Left renal cortex interstitium (tissue), 4 donors: ENCODE measurements around the gene NID1. TPM values are rescaled to one million over a fixed set of nuclear protein-coding genes. Genes with fewer than 3 reads are reported as not detected.
"Not testable (repeated sequence)": the region's sequence is repeated elsewhere in the genome, so short reads cannot be mapped to it uniquely, and the experiment has no call there.

Experiments used
- DNase-seq, 4 donors: peaks; one replicate each; pipeline ENCODE4 v3.0.0-alpha.2; 2013; ENCODE audit warnings: low read depth in 4 of 4, low spot score in 2 of 4, missing footprints in 1 of 4
- polyA plus RNA-seq, 4 donors: library from polyadenylated mRNA; unstranded; fragments of 120-200 nt; gene quantifications; one replicate each; pipeline ENCODE4 v1.2.1, GENCODE V29; 2013; ENCODE audit not compliant: insufficient read length in 4 of 4

NID1 gene
- polyA plus RNA-seq, 4 donors, result 166 to 197 (median 176) TPM

- no peak for DNase-seq
Observed at GRCh38 chr1:235941876-235942624, 122.8 kb downstream of the NID1 start.

DNA sequence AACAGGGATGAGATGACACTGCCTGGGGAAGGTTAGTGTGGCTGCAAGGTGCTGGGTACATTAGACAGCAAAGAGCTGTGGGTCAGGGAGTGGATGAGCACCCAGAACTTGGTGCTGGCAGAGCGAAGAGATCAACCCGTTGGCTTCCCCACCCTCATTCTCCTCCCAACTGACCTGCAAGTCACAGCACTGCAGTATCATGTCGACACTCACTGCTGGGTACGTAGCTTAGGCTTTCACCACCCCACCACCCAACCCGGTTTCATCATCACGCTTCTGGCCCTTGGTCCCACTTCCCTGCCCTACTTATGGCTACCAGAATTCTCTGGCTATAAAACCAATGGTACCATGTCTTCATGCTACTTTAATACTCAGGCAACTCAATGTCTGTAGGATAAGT, 124.6 kb downstream of the NID1 start:
- DNase-seq, result no peak

GRCh38 chr1:235939480-235939775, 125.5 kb downstream of the NID1 start:
- no peak for DNase-seq

DNA sequence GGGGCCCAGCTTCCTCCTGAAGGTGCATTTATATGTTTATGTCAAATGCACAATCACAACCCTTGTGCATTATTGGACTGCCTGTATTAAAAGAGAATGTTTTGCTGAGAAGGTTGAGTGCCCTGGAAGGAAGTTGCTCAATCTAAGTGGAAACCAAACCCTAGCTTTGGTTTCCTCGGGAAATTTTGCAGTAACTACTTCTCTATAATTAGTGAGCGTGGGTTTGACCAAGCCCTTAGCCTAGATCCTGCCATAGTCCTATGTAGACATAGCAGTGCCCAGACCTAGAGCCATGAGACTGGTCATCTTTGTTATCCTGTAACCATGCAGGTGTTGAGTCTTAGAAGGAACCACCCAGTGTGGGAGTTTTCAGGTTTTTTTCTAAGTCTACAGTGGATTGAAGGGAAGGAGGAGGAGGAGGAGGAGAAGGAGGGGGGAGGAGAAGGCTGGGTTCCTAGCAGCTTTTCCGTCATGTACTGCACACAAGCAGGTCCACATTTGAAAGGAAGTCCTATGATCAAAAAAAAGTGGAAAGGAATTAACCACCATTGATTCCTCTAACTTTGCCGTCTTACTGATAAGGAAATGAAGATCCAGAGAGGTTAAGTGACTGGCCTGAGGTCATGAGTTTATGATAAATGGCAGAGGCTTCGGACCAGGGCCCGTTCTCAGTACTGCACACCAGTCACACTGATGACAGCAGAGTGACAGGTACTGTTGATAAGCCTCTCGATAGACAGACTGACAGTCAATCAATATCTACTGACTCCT, 126.0 kb downstream of the NID1 start:
- DNase-seq, result no peak

- DNase-seq, result no peak
Observed at GRCh38 chr1:235937123-235937522, 127.8 kb downstream of the NID1 start.

DNA sequence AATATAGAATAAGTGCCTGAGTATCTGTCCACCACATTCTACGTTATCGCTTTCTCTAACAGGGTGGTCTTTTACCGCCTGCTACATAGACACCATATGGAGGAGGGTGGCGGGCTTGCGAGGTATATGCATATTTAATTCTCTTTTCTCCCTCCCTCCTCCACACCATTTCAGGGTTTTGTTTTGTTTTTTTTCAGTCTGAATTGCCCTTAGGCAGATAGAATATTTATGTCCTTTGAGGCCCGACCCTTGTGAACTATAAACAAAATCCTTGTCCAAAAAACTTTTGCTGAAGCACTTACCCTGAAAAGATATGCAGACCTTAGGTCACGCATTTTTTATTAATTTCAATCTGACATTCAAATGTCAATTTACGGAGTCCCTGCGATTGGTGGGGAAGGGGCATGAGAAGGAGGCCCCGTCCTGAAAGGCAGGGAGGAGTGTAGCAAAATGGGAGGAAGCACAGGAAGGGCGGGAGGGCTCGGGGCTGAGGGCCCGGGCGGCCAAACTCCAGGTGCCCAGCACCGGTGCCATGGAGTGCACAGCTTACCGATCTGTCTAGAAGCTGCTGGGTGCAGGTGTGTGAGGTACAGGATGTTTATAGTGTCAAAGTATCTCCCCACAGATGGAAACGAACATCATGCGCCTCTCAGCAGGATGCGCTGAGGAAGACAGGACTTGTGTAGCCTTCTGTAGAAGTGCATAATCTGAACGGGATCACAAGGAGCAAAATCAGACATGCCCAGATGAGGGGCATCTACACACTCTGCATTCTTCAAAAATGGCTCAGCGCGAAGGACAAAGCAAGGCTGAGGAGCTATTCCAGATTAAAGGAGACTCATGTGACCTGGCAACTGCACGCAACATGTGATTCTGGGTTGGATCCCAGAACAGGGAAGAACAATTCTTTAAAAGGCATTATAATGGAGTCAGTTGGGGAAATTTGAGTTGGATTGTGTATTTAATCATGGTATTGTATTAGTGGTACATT, 129.4 kb downstream of the NID1 start:
- DNase-seq, result no peak

DNA sequence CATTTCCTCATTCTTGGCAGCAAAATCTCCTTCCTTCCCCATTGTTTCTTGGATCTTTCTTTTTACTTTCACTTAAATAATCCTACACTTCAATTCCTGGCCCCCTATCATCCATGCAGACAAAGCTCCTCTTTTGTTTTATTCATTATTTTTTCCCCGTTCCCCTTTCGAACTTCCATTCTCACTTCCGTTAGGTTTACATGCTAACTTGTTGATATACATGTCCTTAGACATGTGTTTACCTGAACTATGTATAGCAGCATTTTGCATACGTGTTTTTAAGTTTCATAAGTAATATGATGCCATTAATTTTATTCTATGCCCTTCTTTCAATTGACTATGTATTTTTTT, 131.1 kb downstream of the NID1 start:
- DNase-seq, result no peak

DNA sequence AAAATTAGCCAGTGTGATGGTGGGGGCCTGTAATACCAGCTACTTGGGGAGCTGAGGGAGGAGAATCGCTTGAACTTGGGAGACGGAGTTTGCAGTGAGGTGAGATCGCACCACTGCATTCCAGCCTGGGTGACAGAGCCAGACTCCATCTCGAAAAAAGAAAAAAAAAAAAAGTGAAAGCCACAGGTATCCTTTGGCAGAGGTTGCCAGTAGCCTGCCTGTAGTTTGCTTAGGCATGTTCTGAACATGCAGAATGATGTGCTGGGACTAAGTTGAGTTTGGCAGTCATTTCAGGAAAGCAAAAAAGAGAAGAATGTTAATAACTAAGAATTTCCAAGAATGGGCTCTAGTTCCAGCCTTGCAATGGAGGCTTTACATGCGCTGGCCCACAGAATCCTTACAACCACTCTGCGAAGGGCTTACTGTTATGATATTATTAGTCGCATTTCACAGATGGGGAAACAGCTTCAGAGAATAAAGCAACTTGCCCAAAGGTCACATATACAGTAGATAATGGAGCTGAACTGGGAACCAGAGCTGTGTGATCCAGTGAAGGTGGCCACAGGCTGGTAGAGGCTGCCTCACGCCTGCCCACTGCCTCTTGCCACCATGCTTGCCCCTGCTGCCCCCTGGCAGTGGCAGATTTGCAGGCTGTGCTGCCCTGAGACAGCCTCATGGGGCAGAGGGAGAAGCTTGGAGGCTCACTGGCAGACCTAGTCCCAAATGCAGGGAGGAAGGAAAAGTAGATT, 131.7 kb downstream of the NID1 start:
- DNase-seq, result no peak

DNA sequence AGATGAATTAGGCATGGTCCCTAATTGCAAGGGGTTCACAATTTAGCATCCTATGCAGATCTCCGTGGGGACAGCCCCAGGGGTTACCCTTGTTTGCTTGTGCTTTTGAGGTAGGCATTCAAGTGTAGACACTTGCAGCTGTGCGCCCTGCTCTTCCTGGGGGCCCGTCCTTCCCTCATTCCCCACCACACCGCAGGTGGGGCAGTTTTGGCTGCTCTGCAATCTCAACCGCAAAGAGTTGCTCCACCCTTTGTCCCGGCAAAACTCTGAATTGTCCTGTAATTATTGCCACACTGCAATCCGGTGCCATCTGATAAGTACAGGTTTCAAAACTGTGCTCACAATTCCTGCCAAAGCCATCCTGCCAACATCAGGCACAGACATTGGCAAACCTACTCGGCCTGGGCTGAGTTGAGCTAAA, 132.8 kb downstream of the NID1 start:
- DNase-seq, result no peak

- no peak for DNase-seq
Observed at GRCh38 chr1:235931171-235931738, 133.6 kb downstream of the NID1 start.

DNA sequence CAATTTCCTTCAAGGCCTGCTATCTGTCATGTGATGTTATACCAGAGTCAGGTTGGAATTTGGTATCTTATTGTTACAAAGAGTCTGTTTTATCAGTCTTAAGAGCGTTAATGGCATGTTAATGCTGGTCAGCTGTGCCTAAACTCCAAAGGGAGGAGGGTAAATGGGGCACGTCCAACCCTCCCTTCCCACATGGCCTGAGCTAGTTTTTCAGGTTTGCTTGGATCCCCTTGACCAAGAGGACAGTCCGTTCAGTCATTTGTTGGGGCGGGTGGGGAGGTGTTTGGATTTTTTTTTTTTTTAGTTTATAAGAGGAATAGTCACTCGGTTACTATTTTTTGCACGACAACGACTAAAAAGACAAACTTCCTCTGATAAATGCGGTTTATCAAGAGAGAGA, 134.3 kb downstream of the NID1 start:
- no peak for DNase-seq

DNA sequence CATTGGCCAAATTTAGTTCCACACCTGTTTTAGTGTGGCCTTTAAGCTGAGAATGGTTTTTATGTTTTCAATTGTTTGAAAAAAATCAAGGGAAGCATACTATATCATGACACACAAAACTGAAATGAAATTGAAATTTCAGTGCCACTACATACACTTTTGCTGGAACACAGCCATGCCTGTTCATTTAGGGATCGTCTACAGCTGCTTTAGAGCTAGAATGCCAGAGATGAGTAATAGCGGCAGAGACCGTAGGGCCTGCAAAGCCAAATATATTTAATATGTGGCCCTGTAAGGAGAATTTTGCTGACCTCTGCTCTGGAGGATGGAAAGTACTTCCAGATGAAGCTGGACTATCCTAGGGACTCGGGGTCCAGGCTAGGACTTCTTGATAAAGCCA, 135.7 kb downstream of the NID1 start:
- no peak for DNase-seq

GRCh38 chr1:235928197-235928596, 136.7 kb downstream of the NID1 start:
- no peak for DNase-seq

DNA sequence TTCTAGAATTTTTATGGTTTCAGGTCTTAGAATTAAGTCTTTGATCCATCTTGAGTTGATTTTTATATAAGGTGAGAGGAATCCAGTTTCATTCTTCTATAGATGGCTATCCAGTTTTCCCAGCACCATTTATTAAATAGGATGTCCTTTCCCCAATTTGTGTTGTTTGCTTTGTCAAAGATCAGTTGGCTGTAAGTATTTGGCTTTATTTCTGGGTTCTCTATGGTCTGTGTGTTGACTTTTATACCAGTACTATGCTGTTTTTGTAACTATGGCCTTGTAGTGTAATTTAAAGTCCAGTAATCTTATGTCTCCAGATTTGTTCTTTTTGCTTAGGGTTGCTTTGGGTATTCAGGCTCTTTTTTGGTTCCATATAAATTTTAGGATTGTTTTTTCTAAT, 137.3 kb downstream of the NID1 start:
- DNase-seq, result not testable (repeated sequence)

Other genes with a start within 250 kb of the NID1 start
- gene LYST, start 198.2 kb downstream of the NID1 start, polyA plus RNA-seq, result 10 to 100 TPM in 3 of 4 donors, 1 to 10 TPM in 1; 9.9 to 12.7 (median 11.7) TPM
- 10 to 100 TPM; 26.7 to 43.7 (median 36.4) TPM for gene GPR137B, start 77.4 kb upstream of the NID1 start, polyA plus RNA-seq
- 10 to 100 TPM; 10.3 to 15.2 (median 12.7) TPM for gene ERO1B, start 216.9 kb upstream of the NID1 start, polyA plus RNA-seq